K562 (cell line): ENCODE results near the gene PTAFR. TPM values are rescaled to one million over a fixed set of nuclear protein-coding genes. Genes with fewer than 3 reads are reported as not detected.
A peak's percentile ranks its signal among the peaks of the same experiment; 100 is the strongest.

Experiments
- ESRRA ChIP-seq: fragments of 450-650 bp; IDR thresholded peaks from 2 replicates; pipeline ENCODE4 v1.6.1; 2014; ENCODE audit warnings: low read depth, mild to moderate bottlenecking, moderate library complexity, borderline replicate concordance
- FOXP1 ChIP-seq: sonication (generic); formaldehyde crosslinking; IDR thresholded peaks from 2 replicates; pipeline ENCODE4 v1.8.0; 2022; ENCODE audit warnings: mild to moderate bottlenecking, missing genetic modification reagents
- GATAD2B ChIP-seq: fragments of 450-650 bp; IDR thresholded peaks from 2 replicates; pipeline ENCODE4 v1.6.1; 2017; ENCODE audit warnings: mild to moderate bottlenecking, borderline replicate concordance
- KAT7 ChIP-seq: sonication (generic); formaldehyde crosslinking; IDR thresholded peaks from 2 replicates; pipeline ENCODE4 v1.8.0; 2022; ENCODE audit warnings: missing genetic modification reagents, mild to moderate bottlenecking, borderline replicate concordance
- MXI1 ChIP-seq: IDR thresholded peaks from 2 replicates; pipeline ENCODE4 v1.6.1; 2011; ENCODE audit warnings: low read depth, mild to moderate bottlenecking, improper control_type of control experiment, low read length
- NR2C2 ChIP-seq, 2 experiments: fragments of 200-800 bp in 1 of 2; sonication (Bioruptor generic) in 1 of 2; sonication (generic) in 1 of 2; formaldehyde crosslinking in 1 of 2; IDR thresholded peaks; 2 replicates each; pipeline versions ENCODE4 v1.6.1 to v1.8.0; 2016 to 2022; ENCODE audit warnings: mild to moderate bottlenecking in 1 of 2, missing compliant biosample characterization in 1 of 2, missing genetic modification characterization in 1 of 2, missing genetic modification reagents in 1 of 2
- RFX5 ChIP-seq: IDR thresholded peaks from 2 replicates; pipeline ENCODE4 v1.6.1; 2011; ENCODE audit warnings: low read depth, mild to moderate bottlenecking, improper control_type of control experiment, low read length
- TAF1 ChIP-seq: IDR thresholded peaks from 2 replicates; pipeline ENCODE4 v1.6.1; 2011; ENCODE audit warnings: mild to moderate bottlenecking, low read length, moderate library complexity; ENCODE audit not compliant: insufficient read depth, control insufficient read depth, severe bottlenecking; ENCODE audit errors: extremely low read depth
- TBP ChIP-seq: optimal IDR thresholded peaks from 2 replicates; pipeline ENCODE3; 2011; ENCODE audit warnings: low read depth, low read length, improper control_type of control experiment
- YBX1 ChIP-seq: fragments of 450-650 bp; IDR thresholded peaks from 2 replicates; pipeline ENCODE4 v1.7.1; 2016; ENCODE audit warnings: mild to moderate bottlenecking
- ZBTB26 ChIP-seq: fragments of 450-650 bp; formaldehyde crosslinking; IDR thresholded peaks from 2 replicates; pipeline ENCODE4 v1.4.0; 2022; ENCODE audit warnings: missing genetic modification characterization
- ZBTB43 ChIP-seq: sonication (generic); formaldehyde crosslinking; IDR thresholded peaks from 2 replicates; pipeline ENCODE4 v1.8.0; 2023; ENCODE audit warnings: mild to moderate bottlenecking, missing genetic modification reagents
- ZFP1 ChIP-seq: fragments of 450-650 bp; formaldehyde crosslinking; IDR thresholded peaks from 2 replicates; pipeline ENCODE4 v1.4.0; 2020; ENCODE audit warnings: mild to moderate bottlenecking, mixed read lengths
- ZFP91 ChIP-seq: sonication (generic); formaldehyde crosslinking; IDR thresholded peaks from 2 replicates; pipeline ENCODE4 v1.8.0; 2022; ENCODE audit warnings: mild to moderate bottlenecking, missing genetic modification reagents
- ZNF217 ChIP-seq: sonication (generic); formaldehyde crosslinking; IDR thresholded peaks from 2 replicates; pipeline ENCODE4 v1.8.0; 2022; ENCODE audit warnings: mild to moderate bottlenecking, missing genetic modification reagents
- ZNF224 ChIP-seq: sonication (generic); formaldehyde crosslinking; IDR thresholded peaks from 2 replicates; pipeline ENCODE4 v1.8.0; 2022; ENCODE audit warnings: mild to moderate bottlenecking, missing genetic modification reagents
- ZNF586 ChIP-seq: fragments of 450-650 bp; formaldehyde crosslinking; conservative IDR thresholded peaks from 2 replicates; pipeline ENCODE4 v1.4.0; 2020; ENCODE audit warnings: mild to moderate bottlenecking, moderate library complexity
- polyA plus RNA-seq, 8 experiments: library from polyadenylated mRNA; depleted of rRNA in 4 of 8; stranded (reverse) in 5 of 8; unstranded in 3 of 8; fragments of >200 nt; fragmentation: Nextera tagmentation in 2 of 8; fragmentation: Illumina TruSeq in 1 of 8; extraction: Ambion mirVana in 2 of 8; extraction: Trizol in 1 of 8; gene quantifications; 2 replicates each; pipeline versions ENCODE4 v1.2.1 to v1.2.3, GENCODE V29; 2011 to 2014; ENCODE audit warnings: inconsistent platforms in 1 of 8, missing spikeins in 1 of 8
- total RNA-seq, 7 experiments: library from RNA; depleted of rRNA in 6 of 7; stranded (reverse); fragments of >200 nt in 6 of 7; fragmentation: Illumina TruSeq in 2 of 7; extraction: Trizol in 2 of 7; gene quantifications; 2 replicates each; pipeline versions ENCODE4 v1.2.1 to v1.2.3, GENCODE V29; 2011 to 2021; ENCODE audit warnings: low replicate concordance in 1 of 7
- TF ChIP-seq, protein P1 (sequence below): fragments of 150-350 bp; IDR thresholded peaks from 2 replicates; pipeline ENCODE4 v1.6.1; 2014; ENCODE audit warnings: low read depth, mild to moderate bottlenecking, low read length, borderline replicate concordance
- TF ChIP-seq, protein P2 (sequence below): fragments of 250-450 bp; sonication (Bioruptor Pico); IDR thresholded peaks from 2 replicates; pipeline ENCODE4 v1.8.0; 2022; ENCODE audit warnings: moderate library complexity, mild to moderate bottlenecking, inconsistent platforms

The PTAFR gene
- total and polyA plus RNA-seq, 9 of the 15 experiments (the other 6 are each of a cell fraction or from before 2014, with no cell fraction given), result 0.15 to 0.55 (median 0.40) TPM; not detected in 1

GRCh38 chr1:28104866-28105467, 71.5 kb downstream of the PTAFR start (continued):
- TF ChIP-seq TAF1, result peak; percentile 53
- TF ChIP-seq TBP, result peak; percentile 58
- no peak for TF ChIP-seq FOXP1 (CRISPR knock-in tag)
- TF ChIP-seq, protein P1, sequence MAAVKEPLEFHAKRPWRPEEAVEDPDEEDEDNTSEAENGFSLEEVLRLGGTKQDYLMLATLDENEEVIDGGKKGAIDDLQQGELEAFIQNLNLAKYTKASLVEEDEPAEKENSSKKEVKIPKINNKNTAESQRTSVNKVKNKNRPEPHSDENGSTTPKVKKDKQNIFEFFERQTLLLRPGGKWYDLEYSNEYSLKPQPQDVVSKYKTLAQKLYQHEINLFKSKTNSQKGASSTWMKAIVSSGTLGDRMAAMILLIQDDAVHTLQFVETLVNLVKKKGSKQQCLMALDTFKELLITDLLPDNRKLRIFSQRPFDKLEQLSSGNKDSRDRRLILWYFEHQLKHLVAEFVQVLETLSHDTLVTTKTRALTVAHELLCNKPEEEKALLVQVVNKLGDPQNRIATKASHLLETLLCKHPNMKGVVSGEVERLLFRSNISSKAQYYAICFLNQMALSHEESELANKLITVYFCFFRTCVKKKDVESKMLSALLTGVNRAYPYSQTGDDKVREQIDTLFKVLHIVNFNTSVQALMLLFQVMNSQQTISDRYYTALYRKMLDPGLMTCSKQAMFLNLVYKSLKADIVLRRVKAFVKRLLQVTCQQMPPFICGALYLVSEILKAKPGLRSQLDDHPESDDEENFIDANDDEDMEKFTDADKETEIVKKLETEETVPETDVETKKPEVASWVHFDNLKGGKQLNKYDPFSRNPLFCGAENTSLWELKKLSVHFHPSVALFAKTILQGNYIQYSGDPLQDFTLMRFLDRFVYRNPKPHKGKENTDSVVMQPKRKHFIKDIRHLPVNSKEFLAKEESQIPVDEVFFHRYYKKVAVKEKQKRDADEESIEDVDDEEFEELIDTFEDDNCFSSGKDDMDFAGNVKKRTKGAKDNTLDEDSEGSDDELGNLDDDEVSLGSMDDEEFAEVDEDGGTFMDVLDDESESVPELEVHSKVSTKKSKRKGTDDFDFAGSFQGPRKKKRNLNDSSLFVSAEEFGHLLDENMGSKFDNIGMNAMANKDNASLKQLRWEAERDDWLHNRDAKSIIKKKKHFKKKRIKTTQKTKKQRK, result no peak
- TF ChIP-seq ZFP91 (CRISPR knock-in tag), result no peak
- TF ChIP-seq NR2C2 (CRISPR knock-in tag; IDR thresholded peaks at IDR 0.05), result no peak
- no peak for TF ChIP-seq NR2C2 (tag; IDR thresholded peaks at IDR 0.05)
- no peak for TF ChIP-seq ZFP1
- TF ChIP-seq RFX5, result no peak
- TF ChIP-seq ZNF224 (CRISPR knock-in tag), result no peak
- no peak for TF ChIP-seq GATAD2B
- TF ChIP-seq KAT7, result no peak
- peak; percentile 78 for TF ChIP-seq ESRRA
- no peak for TF ChIP-seq ZBTB43 (CRISPR knock-in tag)
- 0 out of 2 replicates have a peak, but pooled peaks have one; percentile 47 for TF ChIP-seq ZBTB26 (CRISPR knock-in tag)
- no peak for TF ChIP-seq YBX1
- TF ChIP-seq, protein P2, sequence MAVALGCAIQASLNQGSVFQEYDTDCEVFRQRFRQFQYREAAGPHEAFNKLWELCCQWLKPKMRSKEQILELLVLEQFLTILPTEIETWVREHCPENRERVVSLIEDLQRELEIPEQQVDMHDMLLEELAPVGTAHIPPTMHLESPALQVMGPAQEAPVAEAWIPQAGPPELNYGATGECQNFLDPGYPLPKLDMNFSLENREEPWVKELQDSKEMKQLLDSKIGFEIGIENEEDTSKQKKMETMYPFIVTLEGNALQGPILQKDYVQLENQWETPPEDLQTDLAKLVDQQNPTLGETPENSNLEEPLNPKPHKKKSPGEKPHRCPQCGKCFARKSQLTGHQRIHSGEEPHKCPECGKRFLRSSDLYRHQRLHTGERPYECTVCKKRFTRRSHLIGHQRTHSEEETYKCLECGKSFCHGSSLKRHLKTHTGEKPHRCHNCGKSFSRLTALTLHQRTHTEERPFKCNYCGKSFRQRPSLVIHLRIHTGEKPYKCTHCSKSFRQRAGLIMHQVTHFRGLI (CRISPR knock-in tag), result no peak
- TF ChIP-seq ZNF217 (CRISPR knock-in tag), result no peak
- no peak for TF ChIP-seq ZNF586 (CRISPR knock-in tag)
- no peak for TF ChIP-seq MXI1
